RWPE1 (cell line): Measurements from ENCODE around the gene SNAP47.

Source experiments
- CTCF ChIA-PET: fragments of 350-600 bp; sonication (Branson Sonifier 250); formaldehyde crosslinking; extraction: SDS; loops from one replicate; lab custom pipeline; 2021; lab: Yijun Ruan, JAX
- POLR2A ChIA-PET: fragments of 400-600 bp; formaldehyde crosslinking; extraction: SDS; loops from one replicate; lab custom pipeline; 2020; ENCODE audit warnings: antibody characterized with exemption; ENCODE audit not compliant: low non-redundant PET; lab: Yijun Ruan, JAX
- DNase-seq: peaks from one replicate; pipeline ENCODE4 v3.0.0; 2012; ENCODE audit warnings: low spot score
- H3K27ac ChIP-seq: fragments of 450-650 bp; 2 replicates; pipeline ENCODE4 v1.5.1; 2017
- CTCF ChIP-seq: fragments of 450-650 bp; conservative IDR thresholded peaks from 2 replicates; pipeline ENCODE4 v1.5.1; 2017; ENCODE audit warnings: low read depth, mild to moderate bottlenecking

SNAP47 gene

DNA sequence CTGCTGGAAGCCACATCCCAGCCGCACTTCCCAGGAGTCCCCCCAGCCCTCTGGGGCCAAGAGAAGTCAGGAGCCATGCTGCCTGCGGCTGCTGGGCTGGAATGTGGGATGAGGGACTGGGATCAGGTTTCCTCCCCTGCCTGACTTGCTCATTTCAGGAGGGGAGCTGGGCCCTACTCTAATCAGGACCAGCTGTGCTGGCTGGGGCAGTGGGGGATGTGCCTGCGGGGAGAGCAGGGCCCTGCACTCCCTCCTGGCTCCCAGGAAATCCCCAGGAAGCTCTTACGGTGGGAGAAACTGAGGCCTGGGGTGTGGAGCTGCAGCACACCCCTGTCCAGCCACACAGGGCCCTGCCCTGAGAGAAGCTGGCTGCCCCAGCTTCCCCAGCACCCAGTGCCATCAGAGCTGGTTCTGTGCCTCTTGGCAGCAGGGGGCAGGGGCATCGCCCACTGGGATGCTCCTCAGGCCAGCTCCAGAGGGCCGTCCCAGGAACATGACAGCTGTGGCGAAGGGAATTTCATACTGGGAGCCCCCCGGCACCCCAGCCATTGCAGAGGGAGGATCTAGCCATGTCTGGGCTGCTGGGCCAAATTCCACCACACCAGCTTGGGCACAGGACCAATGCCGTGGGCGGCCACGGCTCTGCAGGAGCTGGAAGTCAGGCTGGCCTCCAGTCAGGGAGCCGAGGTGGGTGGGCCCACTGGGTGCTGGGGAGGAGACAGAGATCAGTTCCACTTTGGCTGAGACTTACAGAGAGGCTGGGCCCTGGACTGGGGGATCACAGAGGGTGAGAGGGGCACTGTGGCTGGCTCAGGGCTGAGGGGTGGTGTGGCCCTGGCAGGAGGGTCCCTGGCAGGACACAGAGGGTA, 58.9 kb downstream of the SNAP47 start:
- POLR2A ChIA-PET = interaction anchor here (0.5 kb wide), 1 partner anchor 671 kb away, joined by 3 read pairs; no protein-coding TSS in a partner anchor
- CTCF ChIA-PET = interaction anchor here (0.5 to 4.4 kb wide), 5 partner anchors 11 to 269 kb away, joined by 3 to 21 read pairs (median 3); no protein-coding TSS in a partner anchor
- H3K27ac ChIP-seq = peak overlapping the region; percentile 83
- peak; percentile 47 for DNase-seq
- no peak for TF ChIP-seq CTCF

GRCh38 chr1:227794817-227795192, 59.6 kb downstream of the SNAP47 start:
- TF ChIP-seq CTCF = no peak
- ChIA-PET CTCF (interaction anchor here (0.7 to 4.4 kb wide), 2 partner anchors 32 to 220 kb away, joined by 4 to 21 read pairs; no protein-coding TSS in a partner anchor), POLR2A (interaction anchor here (0.6 kb wide), 1 partner anchor 63 kb away, joined by 4 read pairs; no protein-coding TSS in a partner anchor)
- H3K27ac ChIP-seq = peak overlapping the region; percentile 83
- no peak for DNase-seq

DNA sequence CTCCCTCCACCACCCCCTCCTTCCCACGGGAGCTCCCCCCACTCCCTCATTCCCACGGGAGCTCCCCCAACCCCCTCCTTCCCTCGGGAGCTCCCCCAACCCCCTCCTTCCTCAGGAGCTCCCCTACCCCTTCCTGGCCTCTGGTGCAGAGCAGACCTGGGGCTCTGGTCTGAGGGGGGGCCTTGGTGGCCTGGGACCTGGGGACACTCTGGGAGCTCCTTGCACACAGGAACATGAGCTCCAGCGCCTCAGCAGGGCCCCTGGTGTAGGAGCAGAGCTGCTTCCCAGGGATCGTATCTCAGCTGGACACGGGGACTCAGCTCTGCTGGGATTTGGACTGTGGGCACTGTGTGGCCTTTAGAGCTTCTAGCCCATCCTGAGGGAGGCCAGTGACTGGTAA, 60.5 kb downstream of the SNAP47 start:
- POLR2A ChIA-PET = no interaction called here
- TF ChIP-seq CTCF = no peak
- H3K27ac ChIP-seq = no peak overlapping the region
- DNase-seq = no peak
- CTCF ChIA-PET = interaction anchor here (0.7 to 4.4 kb wide), 3 partner anchors 33 to 253 kb away, joined by 4 to 21 read pairs (median 4); no protein-coding TSS in a partner anchor

DNA sequence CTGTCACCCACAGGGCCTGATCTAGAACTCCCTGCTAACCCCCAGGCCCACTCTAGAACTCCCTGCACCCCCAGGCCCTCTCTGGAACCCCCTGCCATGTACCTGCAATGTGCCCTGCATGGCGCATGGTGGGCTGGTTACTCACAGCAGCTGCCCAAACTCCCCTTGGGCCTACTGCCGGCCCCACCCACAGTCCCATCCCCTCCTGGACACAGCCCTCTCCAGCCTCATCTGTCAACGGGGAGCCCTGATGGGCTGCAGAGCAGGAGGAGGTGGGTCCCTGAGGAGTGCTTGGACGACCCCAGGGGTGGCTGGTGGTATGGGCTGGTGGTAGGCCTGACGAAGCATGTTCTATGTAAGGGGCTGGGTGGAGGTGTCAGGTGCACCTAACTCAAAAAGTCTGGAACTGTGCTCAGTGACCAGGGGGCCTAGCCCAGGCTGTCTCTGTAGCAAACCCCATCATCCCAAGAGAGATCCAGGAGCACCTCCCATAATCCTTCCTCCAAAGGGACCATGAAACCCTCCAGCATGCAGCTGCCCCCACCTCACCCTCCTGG, 61.2 kb downstream of the SNAP47 start:
- no peak overlapping the region for H3K27ac ChIP-seq
- no peak for DNase-seq
- TF ChIP-seq CTCF = no peak
- ChIA-PET POLR2A (no interaction called here), CTCF (interaction anchor here (0.6 to 4.4 kb wide), 2 partner anchors 33 to 88 kb away, joined by 3 to 21 read pairs; no protein-coding TSS in a partner anchor)

DNA sequence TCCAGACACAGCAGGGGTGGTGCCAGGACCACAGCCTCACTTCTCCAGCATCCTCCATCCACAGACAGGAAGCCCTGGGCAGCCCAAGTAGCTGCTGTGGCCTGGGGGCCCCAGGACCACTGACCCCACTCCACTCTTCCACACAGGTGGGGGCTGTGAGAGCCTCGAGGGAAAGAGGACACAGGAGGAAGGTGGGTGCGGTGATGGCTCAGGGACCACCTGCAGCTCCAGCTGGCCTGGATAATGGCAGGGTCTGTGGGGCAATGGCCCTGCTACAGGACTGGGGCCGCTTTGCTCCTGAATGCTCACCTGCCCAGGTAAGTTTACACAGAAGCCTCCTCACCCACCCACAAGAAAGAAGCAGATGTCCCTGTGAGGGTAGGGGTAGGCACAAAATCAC, 61.9 kb downstream of the SNAP47 start:
- H3K27ac ChIP-seq = no peak overlapping the region
- DNase-seq = no peak
- POLR2A ChIA-PET = interaction anchor here (0.5 kb wide), 1 partner anchor 34 kb away, joined by 3 read pairs; no protein-coding TSS in a partner anchor
- no peak for TF ChIP-seq CTCF
- CTCF ChIA-PET = interaction anchor here (4.4 kb wide), 1 partner anchor 34 kb away, joined by 21 read pairs; no protein-coding TSS in a partner anchor

DNA sequence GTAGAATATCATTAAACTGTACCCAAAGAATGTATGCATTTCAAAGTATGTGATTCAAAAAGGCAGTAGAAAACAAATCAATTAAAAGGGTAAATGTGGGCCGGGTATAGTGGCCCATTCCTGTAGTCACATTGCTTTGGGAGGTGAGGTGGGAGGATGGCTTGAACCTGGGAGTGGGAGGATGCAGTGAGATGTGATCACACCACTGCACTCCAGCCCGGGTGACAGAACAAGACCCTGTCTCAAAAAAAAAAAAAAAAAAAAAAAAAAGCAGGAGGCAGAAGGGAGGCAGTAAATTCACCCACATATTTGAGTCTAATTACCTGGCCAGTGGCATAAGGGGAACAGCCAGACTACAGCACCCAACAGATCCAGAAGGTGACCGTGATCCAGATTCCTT, 62.4 kb downstream of the SNAP47 start:
- no peak for TF ChIP-seq CTCF
- CTCF ChIA-PET = no interaction called here
- H3K27ac ChIP-seq = no peak overlapping the region
- DNase-seq = no peak
- POLR2A ChIA-PET = interaction anchor here (0.5 kb wide), 1 partner anchor 35 kb away, joined by 3 read pairs; no protein-coding TSS in a partner anchor
